ENCODE data around the gene WDR64.
"Not testable (repeated sequence)": the region's sequence is repeated elsewhere in the genome, so short reads cannot be mapped to it uniquely, and the experiment has no call there.

The WDR64 gene

GRCh38 chr1:241823925-241824324, 171.8 kb downstream of the WDR64 start:
- H3K27me3 Mint-ChIP-seq: no peaks in the 10 kb centered on the region
- peaks cover 2% of the 10 kb centered on the region for H3K36me3 Mint-ChIP-seq
- no peaks in the 10 kb centered on the region for H3K9me3 Mint-ChIP-seq (ENCODE audit: low read depth)
- H3K27ac Mint-ChIP-seq: no peak overlapping the region
- H3K4me1 Mint-ChIP-seq (ENCODE audit: low read depth): no peaks in the 10 kb centered on the region
- H3K4me3 Mint-ChIP-seq: no peak overlapping the region

- Mint-ChIP-seq H3K4me3 (no peak overlapping the region), H3K36me3 (peaks cover 2% of the 10 kb centered on the region), H3K27ac (no peak overlapping the region), H3K27me3 (no peaks in the 10 kb centered on the region), H3K4me1 (ENCODE audit: low read depth) (no peaks in the 10 kb centered on the region), H3K9me3 (ENCODE audit: low read depth) (no peaks in the 10 kb centered on the region)
Observed at GRCh38 chr1:241825581-241825980, 173.5 kb downstream of the WDR64 start.

- H3K4me3 Mint-ChIP-seq; H3K36me3 Mint-ChIP-seq; H3K9me3 Mint-ChIP-seq (ENCODE audit: low read depth); H3K4me1 Mint-ChIP-seq (ENCODE audit: low read depth); H3K27me3 Mint-ChIP-seq; H3K27ac Mint-ChIP-seq: not testable (repeated sequence)
Observed at GRCh38 chr1:241826613-241827012, 174.5 kb downstream of the WDR64 start.

- Mint-ChIP-seq H3K4me3 (no peak overlapping the region), H3K27me3 (no peaks in the 10 kb centered on the region), H3K36me3 (peaks cover 2% of the 10 kb centered on the region), H3K4me1 (ENCODE audit: low read depth) (no peaks in the 10 kb centered on the region), H3K27ac (no peak overlapping the region), H3K9me3 (ENCODE audit: low read depth) (no peaks in the 10 kb centered on the region)
Observed at GRCh38 chr1:241827264-241827663, 175.2 kb downstream of the WDR64 start.

GRCh38 chr1:241828463-241829021, 176.5 kb downstream of the WDR64 start:
- Mint-ChIP-seq H3K9me3 (ENCODE audit: low read depth) (no peaks in the 10 kb centered on the region), H3K4me3 (no peak overlapping the region), H3K36me3 (peaks cover 2% of the 10 kb centered on the region), H3K4me1 (ENCODE audit: low read depth) (no peaks in the 10 kb centered on the region), H3K27ac (no peak overlapping the region), H3K27me3 (no peaks in the 10 kb centered on the region)

GRCh38 chr1:241829468-241829867, 177.4 kb downstream of the WDR64 start:
- no peaks in the 10 kb centered on the region for H3K9me3 Mint-ChIP-seq (ENCODE audit: low read depth)
- no peaks in the 10 kb centered on the region for H3K27me3 Mint-ChIP-seq
- H3K27ac Mint-ChIP-seq: no peak overlapping the region
- peaks cover 2% of the 10 kb centered on the region for H3K36me3 Mint-ChIP-seq
- no peaks in the 10 kb centered on the region for H3K4me1 Mint-ChIP-seq (ENCODE audit: low read depth)
- H3K4me3 Mint-ChIP-seq: no peak overlapping the region

GRCh38 chr1:241834733-241835377, 182.8 kb downstream of the WDR64 start:
- no peaks in the 10 kb centered on the region for H3K36me3 Mint-ChIP-seq
- H3K27me3 Mint-ChIP-seq: no peaks in the 10 kb centered on the region

GRCh38 chr1:241836941-241837340, 184.9 kb downstream of the WDR64 start:
- Mint-ChIP-seq H3K4me3 (no peak overlapping the region), H3K27ac (no peak overlapping the region), H3K27me3 (no peaks in the 10 kb centered on the region)

More at GRCh38 chr1:241834733-241835377, 182.8 kb downstream of the WDR64 start:
- Mint-ChIP-seq H3K4me3 (no peak overlapping the region), H3K27ac (no peak overlapping the region), H3K4me1 (ENCODE audit: low read depth) (peaks cover 5% of the 10 kb centered on the region), H3K9me3 (ENCODE audit: low read depth) (no peaks in the 10 kb centered on the region)

GRCh38 chr1:241837416-241837815, 185.3 kb downstream of the WDR64 start:
- H3K27ac Mint-ChIP-seq: no peak overlapping the region

More at GRCh38 chr1:241836941-241837340, 184.9 kb downstream of the WDR64 start:
- Mint-ChIP-seq H3K36me3 (no peaks in the 10 kb centered on the region), H3K9me3 (ENCODE audit: low read depth) (no peaks in the 10 kb centered on the region), H3K4me1 (ENCODE audit: low read depth) (peaks cover 5% of the 10 kb centered on the region)

GRCh38 chr1:241837901-241838300, 185.8 kb downstream of the WDR64 start:
- no peak overlapping the region for H3K27ac Mint-ChIP-seq
- H3K9me3 Mint-ChIP-seq (ENCODE audit: low read depth): no peaks in the 10 kb centered on the region
- no peak overlapping the region for H3K4me3 Mint-ChIP-seq
- no peaks in the 10 kb centered on the region for H3K27me3 Mint-ChIP-seq
- H3K36me3 Mint-ChIP-seq: no peaks in the 10 kb centered on the region
- peaks cover 5% of the 10 kb centered on the region for H3K4me1 Mint-ChIP-seq (ENCODE audit: low read depth)

More at GRCh38 chr1:241837416-241837815, 185.3 kb downstream of the WDR64 start:
- no peak overlapping the region for H3K4me3 Mint-ChIP-seq
- peaks cover 5% of the 10 kb centered on the region for H3K4me1 Mint-ChIP-seq (ENCODE audit: low read depth)
- H3K36me3 Mint-ChIP-seq: no peaks in the 10 kb centered on the region
- H3K9me3 Mint-ChIP-seq (ENCODE audit: low read depth): no peaks in the 10 kb centered on the region
- no peaks in the 10 kb centered on the region for H3K27me3 Mint-ChIP-seq

- H3K4me1 Mint-ChIP-seq (ENCODE audit: low read depth): peaks cover 5% of the 10 kb centered on the region
Observed at GRCh38 chr1:241838897-241839296, 186.8 kb downstream of the WDR64 start.

GRCh38 chr1:241839369-241839979, 187.4 kb downstream of the WDR64 start:
- Mint-ChIP-seq H3K27me3 (no peaks in the 10 kb centered on the region), H3K36me3 (no peaks in the 10 kb centered on the region), H3K4me3 (no peak overlapping the region), H3K9me3 (ENCODE audit: low read depth) (no peaks in the 10 kb centered on the region), H3K4me1 (ENCODE audit: low read depth) (peaks cover 5% of the 10 kb centered on the region), H3K27ac (no peak overlapping the region)

More at GRCh38 chr1:241838897-241839296, 186.8 kb downstream of the WDR64 start:
- Mint-ChIP-seq H3K4me3 (no peak overlapping the region), H3K27me3 (no peaks in the 10 kb centered on the region), H3K9me3 (ENCODE audit: low read depth) (no peaks in the 10 kb centered on the region), H3K36me3 (no peaks in the 10 kb centered on the region), H3K27ac (no peak overlapping the region)

GRCh38 chr1:241840164-241840563, 188.1 kb downstream of the WDR64 start:
- Mint-ChIP-seq H3K4me3 (no peak overlapping the region), H3K27ac (no peak overlapping the region), H3K9me3 (ENCODE audit: low read depth) (no peaks in the 10 kb centered on the region), H3K4me1 (ENCODE audit: low read depth) (peaks cover 5% of the 10 kb centered on the region), H3K27me3 (no peaks in the 10 kb centered on the region), H3K36me3 (no peaks in the 10 kb centered on the region)

GRCh38 chr1:241841691-241842090, 189.6 kb downstream of the WDR64 start:
- Mint-ChIP-seq H3K4me3 (no peak overlapping the region), H3K4me1 (ENCODE audit: low read depth) (peaks cover 5% of the 10 kb centered on the region), H3K27ac (no peak overlapping the region), H3K9me3 (ENCODE audit: low read depth) (no peaks in the 10 kb centered on the region), H3K27me3 (no peaks in the 10 kb centered on the region), H3K36me3 (no peaks in the 10 kb centered on the region)

- Mint-ChIP-seq H3K27me3 (no peaks in the 10 kb centered on the region), H3K36me3 (no peaks in the 10 kb centered on the region), H3K4me1 (ENCODE audit: low read depth) (peaks cover 8% of the 10 kb centered on the region)
Observed at GRCh38 chr1:241842565-241842964, 190.5 kb downstream of the WDR64 start.

More at GRCh38 chr1:241842565-241842964, 190.5 kb downstream of the WDR64 start:
- Mint-ChIP-seq H3K9me3 (ENCODE audit: low read depth) (no peaks in the 10 kb centered on the region), H3K4me3 (no peak overlapping the region), H3K27ac (no peak overlapping the region)
